ENCODE data around the gene DSCAM. TPM values are rescaled to one million over a fixed set of nuclear protein-coding genes. Genes with fewer than 3 reads are reported as not detected.
A peak's percentile ranks its signal among the peaks of the same experiment; 100 is the strongest.

DSCAM gene
- total and polyA plus RNA-seq, 2 experiments from 2014 or later: 0.07 TPM; not detected in 1

GRCh38 chr21:40540216-40540615 is 306.7 kb downstream of the DSCAM start:
- H3K9me3 Mint-ChIP-seq: peaks cover 90% of the 10 kb centered on the region
- H3K27ac Mint-ChIP-seq: no peak overlapping the region
- H2AFZ ChIP-seq: 0 out of 2 replicates have a peak overlapping the region, but pooled peaks have one; percentile 12
- no peak overlapping the region for H3K4me3 ChIP-seq
- H3K4me1 Mint-ChIP-seq: no peaks in the 10 kb centered on the region
- peaks cover 19% of the 10 kb centered on the region for H3K36me3 Mint-ChIP-seq (ENCODE audit: low read depth)
- TF ChIP-seq EZH2 (IDR thresholded peaks at IDR 0.05; ENCODE audit: low read depth, unreplicated experiment): no peak
- no peak for TF ChIP-seq REST (IDR thresholded peaks at IDR 0.05; ENCODE audit: unreplicated experiment)
- TF ChIP-seq EZH2phosphoT487 (IDR thresholded peaks at IDR 0.05; ENCODE audit: unreplicated experiment): no peak
- no peak for TF ChIP-seq JUNB (IDR thresholded peaks at IDR 0.05; ENCODE audit: unreplicated experiment)
- TF ChIP-seq NANOG (IDR thresholded peaks at IDR 0.05; ENCODE audit: borderline replicate concordance): no peak
- no peak for TF ChIP-seq ETS1 (IDR thresholded peaks at IDR 0.05)
- TF ChIP-seq ZNF114 (CRISPR knock-in tag; IDR thresholded peaks at IDR 0.05): no peak
- TF ChIP-seq POLR2AphosphoS5 (IDR thresholded peaks at IDR 0.05; ENCODE audit: low read depth): no peak
- TF ChIP-seq ZNF462 (CRISPR knock-in tag; IDR thresholded peaks at IDR 0.05): no peak
- no peak for TF ChIP-seq ZNF331 (CRISPR knock-in tag; IDR thresholded peaks at IDR 0.05; ENCODE audit: low read depth)
- no peak for TF ChIP-seq CTCF (conservative IDR thresholded peaks at IDR 0.05; ENCODE audit: low read depth in 2 of 2)
- no peak for TF ChIP-seq STAT1 (IDR thresholded peaks at IDR 0.05; ENCODE audit: unreplicated experiment)
- TF ChIP-seq CREB1 (CRISPR knock-in tag; IDR thresholded peaks at IDR 0.05; ENCODE audit: low read depth): no peak
- peaks cover 11% of the 10 kb centered on the region for H3K27me3 Mint-ChIP-seq (ENCODE audit: insufficient read depth, low read depth, poor library complexity)
- H3K4me2 ChIP-seq: no peak overlapping the region
- DNase-seq (ENCODE audit: low spot score) (no peak), ATAC-seq (no peak)
- H3K27me3 ChIP-seq (ENCODE audit: insufficient read depth): no peaks in the 10 kb centered on the region
- H3K36me3 ChIP-seq (ENCODE audit: insufficient read depth): no peaks in the 10 kb centered on the region
- no peaks in the 10 kb centered on the region for H4K20me1 ChIP-seq (replicated peaks; ENCODE audit: insufficient read depth)
- no peak overlapping the region for H3K27ac ChIP-seq (ENCODE audit: low read depth)
- H3K79me2 ChIP-seq (replicated peaks; ENCODE audit: insufficient read depth): no peaks in the 10 kb centered on the region
- no peaks in the 10 kb centered on the region for H3F3A ChIP-seq (replicated peaks; ENCODE audit: low read depth)
- H3K4me1 ChIP-seq (ENCODE audit: insufficient read depth): no peaks in the 10 kb centered on the region
- H3K9me2 ChIP-seq (ENCODE audit: insufficient read depth): no peaks in the 10 kb centered on the region
- H3K4me3 Mint-ChIP-seq: no peak overlapping the region

All from GM23338 (cell line).